Fibroblast of skin of scalp (primary cell): Measurements from ENCODE around the gene DNM3. TPM values are rescaled to one million over a fixed set of nuclear protein-coding genes. Genes with fewer than 3 reads are reported as not detected.
A peak's percentile ranks its signal among the peaks of the same experiment; 100 is the strongest.
"Not testable (repeated sequence)": the region's sequence is repeated elsewhere in the genome, so short reads cannot be mapped to it uniquely, and the experiment has no call there.

Experiments used
- DNase-seq: peaks from one replicate; pipeline ENCODE4 v3.0.0-alpha.2; 2013
- polyA plus RNA-seq, 2 experiments: library from polyadenylated mRNA; unstranded; fragments of 120-200 nt; gene quantifications; one replicate each; pipeline ENCODE4 v1.2.1, GENCODE V29; 2013; ENCODE audit not compliant: insufficient read length in 2 of 2

DNM3 gene
- 0.42 TPM for polyA plus RNA-seq (2013, experiment 1 of 2; ENCODE audit: insufficient read length)
- 0.86 TPM for polyA plus RNA-seq (2013, experiment 2 of 2; ENCODE audit: insufficient read length)

DNA sequence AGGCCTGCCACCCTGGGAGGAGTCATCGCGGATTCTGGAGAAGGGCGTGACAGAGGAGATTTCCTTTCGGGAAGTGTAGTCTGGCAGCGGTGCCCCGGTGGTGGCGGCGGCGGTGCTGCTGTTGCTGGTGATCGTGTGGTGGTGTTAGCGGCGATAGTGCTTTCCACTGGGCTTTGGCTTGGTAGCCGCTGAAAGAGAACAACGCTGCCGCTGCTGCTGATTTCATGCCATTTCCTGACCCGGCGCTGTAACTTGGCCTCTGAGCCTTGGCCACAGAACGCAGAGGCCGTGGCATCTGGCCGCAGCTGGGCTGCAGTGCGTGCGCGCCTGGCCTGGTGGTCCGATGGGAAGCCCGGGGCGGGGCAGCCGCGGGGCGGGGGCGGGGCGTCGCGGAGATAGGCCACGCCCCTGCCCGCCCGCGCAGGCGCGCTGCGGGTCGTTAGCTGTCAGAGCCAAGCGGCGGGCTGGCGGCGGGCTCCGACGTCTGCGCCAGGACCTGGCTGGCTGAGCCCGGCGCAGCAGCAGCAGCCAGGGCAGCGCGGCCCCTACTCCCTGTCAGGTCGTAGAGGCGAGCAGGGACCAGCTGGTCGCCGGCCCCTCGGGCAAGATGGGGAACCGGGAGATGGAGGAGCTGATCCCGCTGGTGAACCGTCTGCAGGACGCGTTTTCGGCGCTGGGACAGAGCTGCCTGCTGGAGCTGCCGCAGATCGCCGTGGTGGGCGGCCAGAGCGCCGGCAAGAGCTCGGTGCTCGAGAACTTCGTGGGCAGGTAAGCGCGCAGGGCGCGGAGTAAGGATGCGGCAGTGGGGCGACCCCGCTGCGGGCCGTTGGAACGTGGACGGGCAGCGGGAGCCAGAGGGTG lies at the start of gene DNM3:
Gene DNM3 (plus strand): TSS at position 449 of the 861 bp plus-strand sequence. CDS start 159 bp downstream, at position 608.
- DNase-seq = peak; percentile 82

DNA sequence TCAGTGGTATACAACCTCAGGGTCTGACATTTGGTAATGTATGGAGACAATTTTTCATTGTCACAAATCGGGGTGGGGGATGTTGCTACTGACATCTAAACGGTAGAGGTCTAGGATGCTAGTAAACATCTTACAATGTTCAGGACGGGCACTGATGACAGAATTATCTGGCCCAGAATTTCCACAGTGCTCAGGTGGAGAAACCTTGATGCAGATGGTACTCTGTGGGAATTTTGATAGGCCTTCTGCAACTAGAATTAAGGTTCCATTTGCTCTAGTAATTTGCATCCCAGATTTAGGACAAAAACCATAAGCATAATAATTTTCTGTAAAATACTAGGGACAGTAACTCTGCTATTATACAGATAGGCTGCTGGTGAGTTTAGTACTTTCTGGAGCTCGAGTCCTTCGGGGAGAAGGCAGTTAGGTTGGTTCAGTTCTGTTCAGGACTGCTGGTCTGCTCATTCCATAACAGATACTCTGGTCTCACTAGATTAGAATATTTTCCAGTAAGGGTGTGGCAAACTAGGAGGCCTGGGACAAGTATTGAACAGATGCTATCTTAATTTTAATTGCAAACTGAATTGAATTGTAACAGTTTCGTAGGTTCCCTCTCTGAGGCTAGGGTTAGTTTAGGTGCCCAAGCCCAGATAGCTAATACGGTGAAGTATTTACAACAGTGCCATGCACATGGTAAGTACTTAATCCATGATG lies 48.5 kb upstream of the DNM3 start:
- DNase-seq = no peak

DNA sequence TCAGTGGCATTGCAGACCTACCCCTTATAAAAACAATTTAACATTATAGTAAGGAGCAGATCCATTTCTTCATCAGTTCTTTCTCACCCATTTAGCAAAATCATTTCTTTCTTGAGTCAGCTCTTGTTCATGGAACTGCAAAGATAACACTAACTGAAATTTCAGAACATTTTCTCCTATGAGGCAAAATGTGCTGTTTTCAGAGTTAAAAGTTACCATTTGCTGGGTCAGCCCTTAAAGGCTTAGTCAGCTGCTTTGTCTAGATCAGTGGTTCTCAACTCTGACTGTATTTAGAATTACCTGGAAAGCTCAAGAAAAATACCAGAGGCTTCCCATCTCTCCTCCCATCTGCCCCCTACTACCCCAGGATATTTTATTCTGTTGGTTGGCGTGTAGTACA lies 47.7 kb upstream of the DNM3 start:
- DNase-seq = no peak

DNA sequence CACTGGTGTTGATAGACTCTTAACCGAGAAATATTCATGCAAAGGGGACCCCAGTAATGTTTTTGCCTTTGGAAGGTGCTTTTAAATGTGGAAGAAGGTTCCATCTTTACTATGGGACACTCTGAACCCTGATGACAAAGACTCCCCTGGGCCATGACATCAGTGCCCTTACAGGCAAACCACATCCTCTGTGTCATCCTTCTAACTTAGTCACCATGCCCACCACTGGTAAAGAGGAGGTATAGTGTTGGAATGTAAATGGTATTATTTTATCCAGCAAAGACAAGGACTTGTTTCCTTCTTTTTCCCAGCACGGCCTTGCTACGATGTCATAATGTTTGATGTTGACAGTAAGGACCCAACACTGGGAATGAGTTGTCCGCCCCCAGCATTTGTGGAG lies 47.2 kb upstream of the DNM3 start:
- DNase-seq = peak; percentile 79

DNA sequence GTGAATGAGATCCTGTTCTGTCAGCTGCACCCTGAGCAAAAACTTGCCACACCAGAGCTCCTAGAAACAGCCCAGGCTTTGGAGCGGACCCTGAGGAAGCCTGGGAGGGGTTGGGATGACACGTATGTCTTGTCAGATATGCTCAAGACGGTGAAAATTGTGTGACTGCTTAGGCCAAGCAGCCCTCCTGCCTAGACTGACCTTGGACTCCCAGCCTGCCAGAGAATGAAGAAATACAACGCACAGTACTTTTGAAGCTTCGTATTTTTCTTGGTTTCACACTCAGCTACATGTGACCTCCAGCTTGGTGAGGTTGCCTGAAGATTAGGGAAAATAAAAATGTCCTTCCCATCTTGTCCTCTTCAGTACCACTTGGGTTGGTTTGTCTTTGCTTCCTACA lies 44.7 kb upstream of the DNM3 start:
- no peak for DNase-seq

DNA sequence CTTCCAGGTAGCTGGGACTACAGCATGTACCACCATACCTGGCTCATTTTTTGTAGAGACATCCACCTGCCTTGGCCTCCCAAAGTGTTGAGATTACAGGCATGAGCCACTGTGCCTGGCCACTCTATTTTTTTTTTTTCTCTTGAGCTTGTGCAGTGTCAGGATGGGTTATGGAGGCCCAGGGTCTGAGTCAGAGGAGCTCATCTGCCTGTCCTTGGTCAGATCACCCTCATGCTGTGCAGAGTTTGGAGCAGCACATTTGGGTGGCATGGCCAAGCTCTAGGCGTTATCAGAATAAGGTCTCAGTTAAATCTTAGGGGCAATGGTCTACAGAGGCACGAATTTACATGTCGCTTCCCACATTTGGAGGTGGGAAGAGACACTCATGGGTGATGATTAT lies 43.0 kb upstream of the DNM3 start:
- no peak for DNase-seq

DNA sequence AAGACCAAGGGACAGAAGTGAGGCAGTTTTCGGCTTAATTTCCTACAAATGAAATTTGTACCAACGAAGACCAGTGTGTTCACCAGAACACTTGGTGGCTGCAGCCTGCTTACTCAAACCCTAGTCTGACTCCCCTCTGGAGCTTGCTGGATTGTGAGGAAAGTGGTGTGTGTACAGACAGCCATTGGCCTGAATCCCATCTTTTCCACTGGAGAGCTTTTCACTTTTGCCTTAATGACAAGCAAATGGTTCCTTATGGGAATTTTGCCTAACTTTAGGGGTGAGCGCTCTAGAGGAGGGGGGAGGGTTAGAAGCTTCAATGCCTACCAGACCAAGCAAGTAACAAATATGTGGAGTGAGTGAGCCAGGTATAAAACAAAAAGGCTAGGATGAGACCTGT lies 42.5 kb upstream of the DNM3 start:
- DNase-seq = no peak

DNA sequence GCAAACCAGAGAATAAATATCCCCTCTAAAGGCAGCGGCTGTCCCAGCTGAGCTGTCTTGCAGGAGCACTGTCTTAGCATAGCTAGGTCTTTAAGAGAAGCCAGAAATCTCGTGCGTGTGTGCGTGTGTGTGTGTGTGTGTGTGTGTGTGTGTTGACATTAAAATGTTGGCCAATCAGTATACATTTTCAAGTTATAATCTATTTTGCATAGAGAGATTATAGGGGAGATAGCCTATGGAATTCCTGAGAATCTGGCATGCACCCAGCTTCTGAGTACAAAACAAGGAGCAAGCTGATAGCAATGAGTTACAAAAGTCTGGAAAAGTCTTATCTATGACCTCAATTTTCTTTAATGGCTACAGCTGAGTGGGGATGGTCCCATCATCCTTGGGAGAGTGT lies 42.1 kb upstream of the DNM3 start:
- no peak for DNase-seq

DNA sequence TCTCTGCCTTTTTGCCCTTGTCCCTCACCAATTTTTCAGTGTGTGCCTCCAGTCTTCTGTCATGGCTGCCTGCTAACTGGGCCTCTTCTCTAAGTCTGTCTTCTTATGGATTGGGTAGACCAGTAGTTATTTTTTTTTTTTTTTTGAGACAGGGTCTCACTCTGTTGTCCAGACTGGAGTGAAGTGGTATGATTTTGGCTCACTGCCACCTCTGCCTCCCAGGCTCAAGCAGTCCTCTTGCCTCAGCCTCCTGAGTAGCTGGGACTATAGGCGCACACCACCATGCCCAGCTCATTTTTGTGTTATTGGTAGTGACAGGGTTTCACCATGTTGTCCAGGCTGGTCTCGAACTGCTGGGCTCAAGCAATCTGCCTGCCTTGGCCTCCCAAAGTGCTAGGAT lies 41.6 kb upstream of the DNM3 start:
- not testable (repeated sequence) for DNase-seq

DNA sequence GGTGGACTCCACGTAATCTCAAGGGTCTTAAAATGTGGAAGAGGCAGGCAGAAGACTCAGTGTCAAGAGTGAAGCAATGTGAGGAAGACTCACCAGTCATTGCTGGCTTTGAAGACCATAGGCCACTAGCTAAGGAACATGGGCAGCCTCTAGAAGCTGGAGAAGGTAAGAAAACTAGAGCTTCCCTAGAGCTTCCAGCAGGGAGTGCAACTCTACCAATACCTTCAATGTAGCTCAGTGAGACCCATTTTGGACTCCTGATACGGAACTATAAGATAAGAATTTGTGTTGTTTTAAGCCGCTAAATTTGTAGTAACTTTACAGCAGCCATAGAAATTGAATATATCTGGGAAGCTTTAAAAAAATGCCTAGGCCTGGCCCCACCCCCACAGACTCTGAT lies 41.0 kb upstream of the DNM3 start:
- DNase-seq = no peak

DNA sequence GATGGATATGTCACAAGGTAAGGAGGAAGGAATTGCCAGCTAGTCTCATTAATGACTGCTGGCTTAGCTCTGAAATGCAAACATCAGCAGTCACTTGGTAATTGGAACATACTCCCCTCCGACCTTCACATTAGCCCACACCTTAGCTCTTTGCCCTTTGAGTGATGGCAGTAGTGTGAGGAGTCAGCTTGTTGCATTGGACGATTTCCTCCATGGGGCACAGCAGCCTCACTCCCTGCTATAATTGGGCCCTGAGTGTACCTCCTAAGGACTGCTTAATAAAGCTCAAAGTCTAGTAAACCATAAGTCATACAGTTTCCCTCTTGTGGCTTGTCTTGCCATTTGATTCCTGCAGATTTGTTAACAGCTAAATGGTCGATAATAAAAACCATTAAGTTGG lies 40.4 kb upstream of the DNM3 start:
- no peak for DNase-seq

DNA sequence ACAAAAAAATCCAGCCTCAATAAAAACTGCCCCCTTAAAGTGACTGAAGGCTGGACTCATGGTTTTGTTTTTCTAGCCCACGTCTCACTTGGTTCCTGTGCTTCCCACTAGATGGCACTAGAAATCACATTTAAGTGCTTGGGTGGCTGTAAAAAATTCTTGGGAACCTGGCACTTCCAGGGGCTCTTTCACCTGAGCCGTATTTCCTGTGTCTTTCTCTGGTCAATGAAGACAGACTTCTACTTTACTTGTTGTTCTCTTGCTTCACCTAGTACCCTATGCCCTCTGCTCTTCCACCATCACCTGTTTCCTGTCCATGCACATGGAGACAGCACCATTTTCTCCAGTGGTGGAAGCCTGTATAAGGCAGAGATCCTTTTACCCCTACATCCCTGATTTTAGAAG lies 39.8 kb upstream of the DNM3 start:
- peak; percentile 42 for DNase-seq

DNA sequence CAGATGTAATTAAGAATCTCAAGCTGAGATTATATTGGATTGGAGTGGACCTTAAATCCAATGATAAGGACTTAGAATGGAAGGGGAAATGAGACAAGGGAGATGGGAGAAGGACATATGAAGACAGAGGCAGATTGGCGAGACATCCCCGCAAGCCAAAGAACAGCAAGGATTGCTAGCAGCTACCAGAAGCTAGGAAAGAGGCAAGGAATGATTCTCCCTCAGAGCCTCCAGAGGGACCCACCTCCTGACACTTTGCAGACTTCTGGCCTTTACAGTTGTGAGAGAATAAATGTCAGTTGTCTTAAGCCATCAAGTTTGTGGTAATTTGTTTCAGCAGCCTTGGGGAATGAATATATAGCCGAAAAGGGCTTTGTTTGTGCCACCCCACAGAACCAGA lies 39.1 kb upstream of the DNM3 start:
- no peak for DNase-seq

DNA sequence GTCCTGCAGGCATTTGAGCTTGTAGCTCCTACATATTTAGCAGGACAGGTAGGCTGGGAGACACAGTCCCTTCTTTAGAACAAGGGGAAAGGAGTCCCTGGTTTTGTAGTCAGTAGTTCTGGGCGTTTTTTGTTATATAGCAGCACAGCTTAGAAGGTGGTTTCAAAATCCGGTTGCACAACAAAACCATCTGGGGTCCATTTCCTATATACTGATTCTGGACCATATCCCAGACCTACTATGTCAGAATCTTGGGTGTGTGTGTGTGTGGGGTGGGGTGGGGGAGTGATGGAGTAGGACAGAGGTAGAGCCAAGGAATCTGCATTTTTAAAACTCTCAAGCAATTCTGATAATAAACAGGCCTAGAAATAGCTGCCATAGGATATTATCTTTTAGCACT lies 38.3 kb upstream of the DNM3 start:
- peak; percentile 15 for DNase-seq

DNA sequence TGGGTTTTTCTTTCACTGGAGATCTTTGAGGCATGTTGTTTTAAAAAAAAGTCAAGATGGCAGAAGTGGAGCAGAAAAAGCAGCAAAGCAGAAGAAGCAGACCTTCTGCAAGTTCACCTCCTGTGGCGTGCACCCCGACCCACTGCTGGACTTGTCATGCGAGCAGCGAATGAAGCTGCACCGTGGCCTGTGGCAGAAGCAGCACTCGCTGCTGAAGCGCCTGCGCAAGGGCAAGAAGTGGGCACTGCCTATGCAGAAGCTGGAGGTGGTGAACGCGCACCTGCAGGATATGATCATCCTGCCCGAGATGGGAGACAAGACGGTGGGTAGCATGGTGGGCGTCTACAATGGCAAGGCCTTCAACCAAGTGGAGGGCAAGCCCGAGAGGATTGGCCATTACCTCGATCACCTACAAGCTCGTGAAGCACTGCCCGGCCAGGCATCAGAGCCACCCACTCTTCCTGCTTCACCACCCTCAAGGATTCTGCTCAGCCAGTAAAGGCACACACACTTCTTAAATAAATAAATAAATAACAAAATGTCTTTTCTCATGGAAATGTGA lies 37.8 kb upstream of the DNM3 start:
- no peak for DNase-seq

DNA sequence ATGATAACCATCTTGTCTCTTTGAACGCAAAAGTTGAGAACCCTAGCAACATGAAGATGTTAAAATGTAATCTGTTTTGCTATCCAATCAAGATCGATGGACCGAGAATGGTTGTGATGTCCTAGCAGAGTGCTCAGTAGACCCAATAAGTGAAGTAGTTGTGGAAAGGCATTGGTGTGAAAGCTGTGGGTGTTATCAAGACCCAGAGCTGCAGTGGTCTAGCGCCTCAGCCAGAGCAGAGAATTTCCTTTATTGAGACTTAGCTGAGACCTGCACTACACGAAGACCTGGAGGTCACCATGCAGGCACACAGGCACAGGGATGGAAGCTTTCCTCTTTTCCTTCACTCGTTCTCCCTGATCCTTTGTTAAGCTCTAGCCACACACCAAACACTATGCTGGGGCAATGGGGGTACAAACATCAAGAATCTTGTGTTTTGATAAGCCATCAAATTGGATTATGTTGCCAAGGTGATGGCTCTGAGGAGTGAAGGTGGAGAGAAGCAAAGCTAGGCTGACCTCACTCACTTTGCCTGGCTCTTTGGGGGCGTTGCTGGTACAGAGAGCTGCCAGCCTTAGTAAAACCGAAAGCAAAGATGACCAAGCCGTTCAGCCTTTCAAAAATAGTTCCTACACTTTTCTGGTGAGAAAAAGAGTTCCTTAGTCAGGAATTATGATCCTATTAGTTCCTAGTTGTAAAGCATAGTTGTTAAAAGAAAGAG lies 35.7 kb upstream of the DNM3 start:
- no peak for DNase-seq

DNA sequence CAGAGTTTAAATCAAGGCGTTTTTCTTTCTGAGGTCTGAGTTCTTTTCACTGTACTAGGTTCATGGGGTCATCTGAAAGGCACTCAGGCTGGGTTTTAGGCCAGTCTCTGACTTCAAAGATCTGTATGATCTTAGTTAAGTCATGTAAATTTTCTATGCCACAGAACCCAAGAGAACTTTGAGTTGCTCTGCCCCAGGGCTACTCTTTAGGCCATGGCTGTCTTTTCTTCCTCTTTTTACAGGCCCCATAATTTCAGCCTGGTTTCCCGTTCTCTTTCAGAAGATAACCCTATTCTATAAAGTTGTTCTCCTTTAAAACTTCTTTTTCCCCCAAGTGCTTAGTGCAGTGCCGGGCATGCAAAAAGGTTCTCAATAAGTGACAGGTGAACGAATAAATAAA lies 33.7 kb upstream of the DNM3 start:
- no peak for DNase-seq

DNA sequence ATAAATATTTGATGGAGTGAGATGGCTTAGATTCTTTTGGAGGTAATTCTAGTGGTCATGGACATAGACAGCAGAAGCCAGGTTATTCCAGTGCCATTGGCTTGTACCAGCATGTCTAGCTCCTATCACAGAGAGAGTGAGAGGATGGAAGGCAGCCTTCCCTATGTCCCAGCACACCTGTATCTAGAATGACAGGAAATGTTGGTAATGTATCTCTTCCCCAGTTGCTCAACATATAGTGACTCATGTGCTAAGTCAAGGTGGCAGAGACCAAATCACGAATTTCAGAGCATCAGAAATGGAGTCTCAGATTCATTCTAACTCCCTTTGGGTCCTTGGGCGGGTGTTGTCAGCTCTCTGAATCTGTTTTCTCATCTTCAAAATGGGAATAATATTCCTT lies 31.5 kb upstream of the DNM3 start:
- no peak for DNase-seq

DNA sequence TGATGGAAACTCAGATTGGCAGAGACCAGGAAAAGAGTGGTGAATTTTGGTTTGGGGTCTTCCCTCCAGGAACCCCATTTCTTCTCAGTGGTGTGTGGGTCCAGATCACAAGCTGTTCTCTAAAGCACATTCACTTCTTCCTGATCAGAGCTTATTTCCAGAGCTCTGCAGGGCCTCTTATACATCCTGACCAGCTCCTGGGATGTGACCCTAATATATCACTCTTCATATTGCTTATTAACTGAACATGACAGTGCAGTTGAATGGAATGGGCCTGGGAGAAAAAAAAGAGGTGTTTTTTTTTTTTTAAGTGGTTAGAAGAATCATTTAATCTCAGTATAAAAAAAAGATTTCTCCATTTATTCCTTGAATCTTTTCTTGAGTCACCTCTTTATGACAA lies 29.6 kb upstream of the DNM3 start:
- DNase-seq = no peak

DNA sequence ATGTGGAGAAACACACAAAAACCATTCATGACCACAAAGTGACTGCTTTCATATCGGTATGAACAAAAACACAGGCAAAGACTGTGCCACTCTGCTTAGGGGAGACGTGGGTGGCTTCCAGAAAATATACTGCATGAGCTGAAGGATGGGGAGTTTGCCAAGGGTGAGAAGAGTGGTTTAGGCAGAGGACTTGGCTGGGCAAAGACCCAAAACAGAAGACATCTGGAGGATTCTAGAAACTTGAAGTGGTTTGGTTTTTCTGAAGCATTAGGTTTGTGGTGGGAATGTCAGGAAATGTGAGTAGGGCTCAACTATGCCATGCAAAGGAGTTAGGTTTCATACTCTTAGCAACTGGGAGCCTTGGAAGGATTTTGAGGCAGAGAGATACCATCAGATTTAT lies 26.6 kb upstream of the DNM3 start:
- peak; percentile 42 for DNase-seq

DNA sequence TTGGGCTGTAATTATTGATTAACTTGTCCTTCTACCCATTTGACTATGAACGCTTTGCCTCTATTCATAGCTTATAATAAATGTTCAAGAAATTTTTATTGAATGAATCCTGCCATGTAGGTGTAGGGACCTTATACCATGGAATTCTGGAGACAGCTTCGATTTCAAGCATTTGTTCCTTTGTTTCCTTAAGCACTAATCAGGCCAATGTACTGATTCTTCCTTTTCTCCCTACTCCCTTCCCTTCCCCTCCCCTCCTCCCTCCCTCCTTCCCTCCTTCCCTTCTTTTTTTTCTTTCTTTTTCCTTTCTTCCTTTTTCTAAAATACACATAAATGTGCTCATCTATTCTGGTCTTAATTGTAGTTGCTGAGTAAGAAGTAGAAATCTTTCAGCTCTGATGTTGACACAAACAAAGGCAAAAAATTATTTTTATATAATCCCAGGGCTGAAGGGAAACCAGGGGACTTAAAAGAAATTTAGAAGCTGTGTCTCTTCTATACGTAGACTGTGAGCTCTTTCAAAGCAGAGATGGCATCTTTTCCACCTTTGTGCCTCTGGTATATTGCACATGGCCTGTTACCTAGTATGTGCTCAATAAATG lies 24.9 kb upstream of the DNM3 start:
- no peak for DNase-seq

DNA sequence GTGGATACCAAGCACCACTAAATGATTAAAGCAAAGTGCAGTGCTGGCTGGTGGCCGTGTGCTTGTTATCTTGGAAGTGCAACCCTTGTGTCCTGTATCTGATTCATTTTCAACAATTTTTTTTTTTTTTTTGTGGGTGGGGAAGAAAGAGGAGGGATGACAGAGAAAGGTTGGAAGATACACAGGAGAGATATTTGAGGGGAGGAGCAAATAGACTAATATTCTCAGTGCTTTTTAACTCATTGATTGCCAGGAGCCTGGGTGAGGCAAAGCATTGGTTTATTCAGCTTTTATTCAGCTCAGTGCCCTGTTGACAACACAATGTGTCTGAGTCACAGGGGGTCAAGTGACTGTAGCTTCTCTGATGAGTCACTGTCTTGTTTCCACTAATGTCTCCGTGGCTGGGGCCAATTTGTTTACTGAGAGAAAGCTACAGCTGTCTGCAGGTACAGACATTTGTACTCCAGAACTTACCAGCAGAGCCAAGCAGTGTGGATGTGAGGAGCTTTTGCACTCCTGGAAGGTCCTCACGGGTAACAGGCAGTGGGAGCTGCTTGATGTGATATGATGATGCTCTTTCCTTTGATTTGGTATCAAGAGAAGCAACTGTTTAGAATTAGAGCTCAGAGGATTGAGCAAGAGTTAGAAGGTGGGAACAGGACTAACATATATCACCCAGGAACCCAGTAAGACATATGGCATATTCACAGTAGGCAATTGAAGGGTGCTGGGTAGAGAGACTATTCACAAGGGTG lies 23.6 kb upstream of the DNM3 start:
- DNase-seq = peak; percentile 63
